ENCODE data around the gene ZBTB2.

DNA sequence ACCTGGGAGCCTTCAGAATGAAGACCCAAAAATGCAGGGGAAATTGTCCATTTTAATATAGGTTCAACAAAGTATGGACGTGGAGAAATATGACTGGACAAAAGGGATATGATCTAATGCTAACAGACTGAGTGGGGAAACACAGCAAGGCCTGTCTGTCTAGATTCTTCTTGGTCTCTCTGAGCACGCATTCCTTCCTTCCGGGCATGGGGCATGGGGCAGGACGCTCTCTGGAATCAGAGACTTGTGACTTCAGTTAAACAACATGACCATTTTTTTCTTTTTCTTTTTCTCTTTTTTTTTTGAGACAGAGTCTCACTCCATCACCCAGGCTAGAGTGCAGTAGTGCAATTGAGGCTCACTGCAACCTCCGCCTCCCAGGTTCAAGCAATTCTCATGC lies 31.9 kb downstream of the ZBTB2 start:
- TF ChIP-seq RCOR1 (IDR thresholded peaks at IDR 0.05; ENCODE audit: insufficient replicate concordance, low read length) (no peak), POLR2A (IDR thresholded peaks at IDR 0.05; ENCODE audit: low read depth, low read length) (no peak)
- TF ChIP-seq, protein P1, sequence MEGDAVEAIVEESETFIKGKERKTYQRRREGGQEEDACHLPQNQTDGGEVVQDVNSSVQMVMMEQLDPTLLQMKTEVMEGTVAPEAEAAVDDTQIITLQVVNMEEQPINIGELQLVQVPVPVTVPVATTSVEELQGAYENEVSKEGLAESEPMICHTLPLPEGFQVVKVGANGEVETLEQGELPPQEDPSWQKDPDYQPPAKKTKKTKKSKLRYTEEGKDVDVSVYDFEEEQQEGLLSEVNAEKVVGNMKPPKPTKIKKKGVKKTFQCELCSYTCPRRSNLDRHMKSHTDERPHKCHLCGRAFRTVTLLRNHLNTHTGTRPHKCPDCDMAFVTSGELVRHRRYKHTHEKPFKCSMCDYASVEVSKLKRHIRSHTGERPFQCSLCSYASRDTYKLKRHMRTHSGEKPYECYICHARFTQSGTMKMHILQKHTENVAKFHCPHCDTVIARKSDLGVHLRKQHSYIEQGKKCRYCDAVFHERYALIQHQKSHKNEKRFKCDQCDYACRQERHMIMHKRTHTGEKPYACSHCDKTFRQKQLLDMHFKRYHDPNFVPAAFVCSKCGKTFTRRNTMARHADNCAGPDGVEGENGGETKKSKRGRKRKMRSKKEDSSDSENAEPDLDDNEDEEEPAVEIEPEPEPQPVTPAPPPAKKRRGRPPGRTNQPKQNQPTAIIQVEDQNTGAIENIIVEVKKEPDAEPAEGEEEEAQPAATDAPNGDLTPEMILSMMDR (conservative IDR thresholded peaks at IDR 0.05; ENCODE audit: low read depth, low read length): no peak

All from IMR-90 (cell line).